ENCODE results near the gene TPM2. TPM values are rescaled to one million over a fixed set of nuclear protein-coding genes. Genes with fewer than 3 reads are reported as not detected.

Gene TPM2
- 10 to 100 TPM; 92.3 to 98.5 TPM for total RNA-seq
- under 1 TPM in 1 of 3 donors, not detected in 2; 0.34 TPM for polyA plus RNA-seq
- 1.2 to 29.7 (median 21.3) reads per million in 6 experiments for total RNA-seq

GRCh38 chr9:35689542-35690293 is at the start of gene TPM2:
TPM2 (minus strand) TSS chr9:35689925; CDS start chr9:35689817, 108 bp downstream.
- no peaks in the 10 kb centered on the region for H3K9me3 Mint-ChIP-seq
- H3K36me3 Mint-ChIP-seq = no peaks in the 10 kb centered on the region
- DNase-seq (no peak), ATAC-seq (no peak)
- peaks cover 11 to 27% (median 21%) of the 10 kb centered on the region in 4 donors for H3K4me1 Mint-ChIP-seq
- H3K4me3 Mint-ChIP-seq = peak within 1 kb of the TSS; percentile 86 to 94 (median 88)
- POLR2A ChIA-PET = interaction anchor here (0.6 to 3.3 kb wide), 8 partner anchors 25 to 592 kb away, joined by 3 to 19 read pairs (median 10); partner anchors contain the start of genes ARHGEF39, CCDC107, CD72 and CREB3
- peak within 1 kb of the TSS; percentile 68 to 89 (median 80) for H3K27ac Mint-ChIP-seq
- no peaks in the 10 kb centered on the region for H3K27me3 Mint-ChIP-seq

DNA sequence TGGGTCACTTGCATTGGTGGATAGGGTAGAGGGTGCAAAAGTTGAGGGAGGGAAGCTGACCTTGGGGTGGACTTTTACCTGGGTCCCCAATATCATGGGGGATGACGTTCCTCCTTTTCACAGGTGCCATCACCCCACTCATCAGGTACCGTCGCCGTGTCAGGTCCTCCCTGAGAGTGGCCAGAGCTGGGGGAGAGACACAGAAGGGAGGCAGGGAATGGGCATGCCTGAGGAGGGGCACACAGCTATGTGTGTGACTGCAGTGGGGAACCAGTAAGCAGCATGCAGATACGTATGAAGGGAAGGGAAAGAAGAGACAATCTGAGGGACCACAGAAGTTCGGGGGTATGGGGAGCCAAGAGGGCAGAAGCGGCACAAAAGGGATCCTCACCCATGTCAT is 49.2 kb upstream of the TPM2 start:
- Mint-ChIP-seq H3K36me3 (peaks cover 0 to 68% (median 11%) of the 10 kb centered on the region in 3 donors), H3K4me3 (no peak overlapping the region)

GRCh38 chr9:35738186-35738585 is 48.5 kb upstream of the TPM2 start:
- H3K27ac Mint-ChIP-seq = peak overlapping the region in 4 of 10 donors; percentile 15 to 47 (median 25)
- POLR2A ChIA-PET = interaction anchor here (1.4 to 2.1 kb wide), 2 partner anchors 9 to 14 kb away, joined by 3 to 4 read pairs; no protein-coding TSS in a partner anchor
- DNase-seq (no peak), ATAC-seq (no peak)
- no peak overlapping the region for H3K4me3 Mint-ChIP-seq
- no peaks in the 10 kb centered on the region for H3K27me3 Mint-ChIP-seq
- H3K4me1 Mint-ChIP-seq = peaks cover 14 to 37% (median 29%) of the 10 kb centered on the region in 4 donors
- no peaks in the 10 kb centered on the region for H3K9me3 Mint-ChIP-seq
- H3K36me3 Mint-ChIP-seq = peaks cover 0 to 61% (median 11%) of the 10 kb centered on the region in 3 donors

More for the DNA sequence above, 49.2 kb upstream of the TPM2 start:
- peak overlapping the region in 1 of 10 donors; percentile 40 for H3K27ac Mint-ChIP-seq
- ATAC-seq (no peak), DNase-seq (peak in 1 of 10 donors; percentile 14)
- H3K9me3 Mint-ChIP-seq = no peaks in the 10 kb centered on the region
- H3K27me3 Mint-ChIP-seq = no peaks in the 10 kb centered on the region
- H3K4me1 Mint-ChIP-seq = peaks cover 16 to 32% (median 28%) of the 10 kb centered on the region in 4 donors
- POLR2A ChIA-PET = interaction anchor here (1.1 to 2.3 kb wide), 4 partner anchors 8 to 17 kb away, joined by 3 to 11 read pairs (median 4); partner anchors contain the start of genes GBA2 and RGP1

GRCh38 chr9:35737143-35737542 is 47.4 kb upstream of the TPM2 start:
- peak overlapping the region in 1 of 10 donors; percentile 15 for H3K27ac Mint-ChIP-seq
- ATAC-seq = no peak

GRCh38 chr9:35736201-35736633 is 46.5 kb upstream of the TPM2 start:
- no peaks in the 10 kb centered on the region for H3K9me3 Mint-ChIP-seq
- POLR2A ChIA-PET = interaction anchor here (0.7 to 2.2 kb wide), 5 partner anchors 12 to 174 kb away, joined by 3 to 8 read pairs (median 3); partner anchors contain the start of genes CCDC107, CD72 and RMRP
- peaks cover 16 to 30% (median 23%) of the 10 kb centered on the region in 4 donors for H3K4me1 Mint-ChIP-seq
- peak overlapping the region in 1 of 10 donors; percentile 51 for H3K4me3 Mint-ChIP-seq
- H3K27ac Mint-ChIP-seq = peak overlapping the region in 4 of 10 donors; percentile 11 to 58 (median 42)
- no peaks in the 10 kb centered on the region for H3K27me3 Mint-ChIP-seq
- H3K36me3 Mint-ChIP-seq = peaks cover 0 to 55% (median 11%) of the 10 kb centered on the region in 3 donors
- ATAC-seq (no peak), DNase-seq (peak; percentile 34 to 84 (median 63))

More at GRCh38 chr9:35737143-35737542, 47.4 kb upstream of the TPM2 start:
- Mint-ChIP-seq H3K9me3 (no peaks in the 10 kb centered on the region), H3K36me3 (peaks cover 0 to 58% (median 11%) of the 10 kb centered on the region in 3 donors), H3K27me3 (no peaks in the 10 kb centered on the region), H3K4me3 (no peak overlapping the region), H3K4me1 (peaks cover 15 to 39% (median 31%) of the 10 kb centered on the region in 4 donors)
- POLR2A ChIA-PET = interaction anchor here (1.1 to 2.2 kb wide), 3 partner anchors 10 to 120 kb away, joined by 3 to 8 read pairs (median 4); partner anchors contain the start of genes CCDC107, CD72 and RMRP
- DNase-seq = peak in 1 of 10 donors; percentile 40

- POLR2A ChIA-PET = interaction anchor here (0.6 to 5.1 kb wide), 5 partner anchors 14 to 115 kb away, joined by 3 to 68 read pairs (median 3); partner anchors contain the start of genes GBA2 and RGP1
- DNase-seq = no peak
- no peak for ATAC-seq
- no peaks in the 10 kb centered on the region for H3K27me3 Mint-ChIP-seq
- peaks cover 19 to 30% (median 24%) of the 10 kb centered on the region in 4 donors for H3K4me1 Mint-ChIP-seq
- peaks cover 0 to 38% (median 11%) of the 10 kb centered on the region in 3 donors for H3K36me3 Mint-ChIP-seq
- no peaks in the 10 kb centered on the region for H3K9me3 Mint-ChIP-seq
- H3K27ac Mint-ChIP-seq = peak overlapping the region in 2 of 10 donors; percentile 34 to 95
- H3K4me3 Mint-ChIP-seq = peak overlapping the region in 2 of 10 donors; percentile 18 to 36
These were observed 44.4 kb upstream of the TPM2 start for GRCh38 chr9:35734096-35734495.

GRCh38 chr9:35732800-35733541 is 43.2 kb upstream of the TPM2 start:
- Mint-ChIP-seq H3K4me3 (peak overlapping the region in 5 of 10 donors; percentile 93 to 96 (median 94)), H3K27me3 (no peaks in the 10 kb centered on the region), H3K27ac (peak overlapping the region in 8 of 10 donors; percentile 83 to 97 (median 95)), H3K4me1 (peaks cover 19 to 30% (median 24%) of the 10 kb centered on the region in 4 donors), H3K9me3 (no peaks in the 10 kb centered on the region), H3K36me3 (peaks cover 0 to 27% (median 8%) of the 10 kb centered on the region in 3 donors)
- DNase-seq (peak in 2 of 10 donors; percentile 21 to 51), ATAC-seq (no peak)
- POLR2A ChIA-PET = interaction anchor here (0.5 to 5.1 kb wide), 23 partner anchors 9 to 666 kb away, joined by 3 to 68 read pairs (median 10); partner anchors contain the start of genes ARHGEF39, CCDC107, GBA2 and GNE

DNA sequence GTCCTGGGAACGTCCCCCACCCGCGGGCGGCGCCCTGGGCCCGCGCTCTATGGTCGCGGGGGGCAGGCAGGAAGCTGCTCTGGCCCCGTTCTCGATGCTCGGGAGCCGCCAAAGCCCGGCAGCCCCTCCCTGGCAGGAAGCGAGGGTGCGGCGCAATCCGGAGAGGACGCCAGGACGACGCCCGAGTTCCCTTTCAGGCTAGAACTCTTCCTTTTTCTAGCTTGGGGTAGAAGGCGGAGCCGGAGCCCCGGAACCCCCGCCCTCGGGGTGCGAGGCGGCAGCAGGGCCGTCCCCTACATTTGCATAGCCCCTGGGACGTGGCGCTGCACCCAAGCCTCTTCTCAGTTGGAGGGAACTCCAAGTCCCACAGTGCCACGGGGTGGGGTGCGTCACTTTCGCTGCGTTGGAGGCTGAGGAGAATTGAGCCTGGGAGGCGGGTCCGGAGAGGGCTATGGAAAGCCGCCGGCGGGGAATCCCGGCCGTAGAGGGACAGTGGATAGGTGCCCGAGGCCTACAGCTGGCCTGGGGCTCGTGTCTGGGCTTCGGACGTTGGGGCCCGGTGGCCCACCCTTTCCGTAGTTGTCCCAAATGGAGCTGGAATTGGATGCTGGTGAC is 42.6 kb upstream of the TPM2 start, which contains the start of the genes CREB3 and TLN1:
Gene CREB3, plus strand, starts transcription at position 482 of the 615 bp plus-strand sequence. Its CDS starts 107 bp downstream, at position 589.
Gene TLN1, minus strand, starts transcription at position 11 of the 615 bp plus-strand sequence. CDS start 6,501 bp downstream, outside the sequence.
- POLR2A ChIA-PET = interaction anchor here (0.5 to 5.1 kb wide), 30 partner anchors 9 to 666 kb away, joined by 3 to 68 read pairs (median 6); partner anchors contain the start of genes ARHGEF39, CCDC107, GBA2 and GNE
- ATAC-seq (peak; percentile 91 to 93), DNase-seq (peak; percentile 87 to 98 (median 95))
- no peaks in the 10 kb centered on the region for H3K9me3 Mint-ChIP-seq
- no peaks in the 10 kb centered on the region for H3K27me3 Mint-ChIP-seq
- peak within 1 kb of the TSS in 8 of 10 donors; percentile 83 to 97 (median 95) for H3K27ac Mint-ChIP-seq
- H3K36me3 Mint-ChIP-seq = peaks cover 0 to 20% (median 5%) of the 10 kb centered on the region in 3 donors
- peak within 1 kb of the TSS in 5 of 10 donors; percentile 94 to 98 (median 95) for H3K4me3 Mint-ChIP-seq
- peaks cover 19 to 30% (median 24%) of the 10 kb centered on the region in 4 donors for H3K4me1 Mint-ChIP-seq

DNA sequence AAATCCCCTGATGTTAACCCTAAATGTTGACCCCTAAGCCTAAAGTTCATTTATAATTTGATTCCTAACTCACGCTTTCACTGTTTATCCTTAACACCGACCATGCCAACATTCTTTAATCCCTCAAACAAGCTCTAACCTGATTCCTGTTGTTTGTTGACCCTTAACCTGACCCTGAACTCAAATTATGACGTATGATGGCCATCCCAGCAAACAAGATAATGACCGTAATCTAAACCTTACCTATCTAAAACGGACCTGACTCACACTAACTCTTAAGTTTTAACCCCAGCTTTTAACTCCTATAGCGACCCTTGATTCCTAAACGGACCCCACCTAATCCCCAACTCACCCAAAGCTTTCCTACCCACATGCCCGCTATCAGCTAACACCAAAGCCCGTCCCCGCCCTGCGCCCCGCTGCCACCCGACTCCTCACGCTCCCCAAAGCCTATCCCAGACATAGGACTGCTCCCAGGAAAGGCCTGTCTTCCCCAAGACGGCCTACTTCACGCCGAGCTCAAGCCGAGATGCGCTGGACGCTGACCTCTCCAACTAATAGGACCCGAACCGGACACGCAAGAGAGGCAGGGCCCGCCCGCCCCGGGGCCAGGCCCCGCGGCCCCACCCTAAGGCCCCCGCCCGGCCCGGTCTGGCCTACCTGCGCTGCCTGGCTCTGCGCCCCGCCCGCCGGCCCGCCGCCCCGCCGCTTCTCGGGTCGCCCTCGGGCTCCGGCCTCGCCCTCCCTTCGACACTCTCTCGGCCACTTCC is 41.9 kb upstream of the TPM2 start:
- no peaks in the 10 kb centered on the region for H3K27me3 Mint-ChIP-seq
- POLR2A ChIA-PET = interaction anchor here (0.6 to 5.1 kb wide), 25 partner anchors 10 to 612 kb away, joined by 3 to 68 read pairs (median 9); partner anchors contain the start of genes ARHGEF39, CCDC107, GBA2 and HINT2
- peaks cover 0 to 19% (median 5%) of the 10 kb centered on the region in 3 donors for H3K36me3 Mint-ChIP-seq
- no peaks in the 10 kb centered on the region for H3K9me3 Mint-ChIP-seq
- H3K27ac Mint-ChIP-seq = peak overlapping the region in 8 of 10 donors; percentile 83 to 97 (median 95)
- peaks cover 19 to 31% (median 27%) of the 10 kb centered on the region in 4 donors for H3K4me1 Mint-ChIP-seq
- ATAC-seq = peak in 1 of 2 donors; percentile 2
- peak in 1 of 10 donors; percentile 5 for DNase-seq
- peak overlapping the region in 5 of 10 donors; percentile 94 to 98 (median 95) for H3K4me3 Mint-ChIP-seq

GRCh38 chr9:35730486-35730854 is 40.7 kb upstream of the TPM2 start:
- no peaks in the 10 kb centered on the region for H3K27me3 Mint-ChIP-seq
- H3K4me1 Mint-ChIP-seq = peaks cover 13 to 31% (median 21%) of the 10 kb centered on the region in 4 donors
- peak overlapping the region in 4 of 10 donors; percentile 86 to 98 (median 89) for H3K4me3 Mint-ChIP-seq
- no peaks in the 10 kb centered on the region for H3K9me3 Mint-ChIP-seq
- DNase-seq (peak in 1 of 10 donors; percentile 8), ATAC-seq (no peak)
- POLR2A ChIA-PET = interaction anchor here (1.4 to 5.1 kb wide), 10 partner anchors 9 to 111 kb away, joined by 4 to 68 read pairs (median 22); partner anchors contain the start of genes ARHGEF39, CCDC107, GBA2 and MSMP
- H3K36me3 Mint-ChIP-seq = peaks cover 0 to 19% (median 3%) of the 10 kb centered on the region in 3 donors
- peak overlapping the region in 3 of 10 donors; percentile 14 to 97 (median 75) for H3K27ac Mint-ChIP-seq
